ENCODE data around the gene CCNY. TPM values are rescaled to one million over a fixed set of nuclear protein-coding genes. Genes with fewer than 3 reads are reported as not detected.

Gene CCNY
- total RNA-seq, 4 donors from 2014 or later = 37.5 to 56.3 (median 43.9) TPM

- no peak for DNase-seq
- H3K27me3 ChIP-seq = no peaks in the 10 kb centered on the region
- no peaks in the 10 kb centered on the region for H3K36me3 ChIP-seq
- no peaks in the 10 kb centered on the region for H3K9me3 ChIP-seq
- no peak for TF ChIP-seq POLR2A (IDR thresholded peaks at IDR 0.05)
- no peak for TF ChIP-seq CTCF (IDR thresholded peaks at IDR 0.05)
- intact Hi-C loops (cut with DNase I) = no loop called here
- no peak overlapping the region for H3K4me3 ChIP-seq (replicated peaks in 1 of 3)
- H3K27ac ChIP-seq = no peak overlapping the region
- peaks cover 11 to 35% of the 10 kb centered on the region in 2 donors for H3K4me1 ChIP-seq
- WGBS, 2 donors = 84 to 85% methylated on average over 2 of the region's 2 CpGs
These were observed 83.7 kb downstream of the CCNY start for GRCh38 chr10:35420044-35420443.

DNA sequence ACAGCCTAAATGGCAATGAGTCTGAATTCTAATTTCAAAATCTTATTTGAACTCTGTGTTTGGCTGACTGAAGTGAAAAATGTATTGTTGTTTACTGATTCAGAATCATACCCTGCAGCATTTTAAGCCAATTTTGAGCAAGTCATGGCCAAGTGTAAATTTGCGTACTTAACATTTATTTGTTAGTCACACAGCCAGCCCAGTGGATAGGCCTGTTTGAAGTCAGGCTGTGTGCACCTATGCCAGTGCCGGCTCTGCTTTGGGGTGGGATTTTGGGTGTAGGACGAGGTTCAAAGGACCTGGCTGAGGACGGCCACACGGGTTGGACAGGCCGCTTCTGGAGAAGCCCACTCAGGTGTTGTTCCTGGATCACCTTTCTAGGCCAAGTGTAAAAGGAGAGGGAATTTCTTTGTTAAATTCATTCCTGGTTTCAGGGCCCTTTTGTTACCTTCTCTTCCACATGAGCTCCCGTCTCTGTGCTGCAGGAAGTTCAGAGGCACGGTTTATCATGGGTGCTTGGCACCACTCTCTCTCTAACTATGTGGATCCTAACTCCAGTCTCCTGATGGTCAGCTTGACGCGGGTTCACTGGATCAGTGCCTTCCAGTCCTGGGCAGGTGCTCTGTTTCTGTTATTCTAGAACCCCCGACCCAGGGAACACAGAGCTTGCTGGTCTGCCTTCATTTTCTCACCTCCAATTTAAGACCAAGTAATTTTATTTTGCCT lies 84.7 kb downstream of the CCNY start:
- Histone ChIP-seq H3K9me3 (no peaks in the 10 kb centered on the region), H3K4me1 (peaks cover 11 to 41% of the 10 kb centered on the region in 2 donors), H3K4me3 (replicated peaks in 1 of 3) (no peak overlapping the region), H3K27ac (peak overlapping the region in 1 of 3 donors; percentile 45), H3K27me3 (no peaks in the 10 kb centered on the region), H3K36me3 (no peaks in the 10 kb centered on the region)
- intact Hi-C loops (cut with DNase I) = no loop called here
- 92 to 94% methylated on average over 11 of the region's 11 CpGs for WGBS, 2 donors
- no peak for DNase-seq
- TF ChIP-seq POLR2A (IDR thresholded peaks at IDR 0.05) (no peak), CTCF (IDR thresholded peaks at IDR 0.05) (no peak)

DNA sequence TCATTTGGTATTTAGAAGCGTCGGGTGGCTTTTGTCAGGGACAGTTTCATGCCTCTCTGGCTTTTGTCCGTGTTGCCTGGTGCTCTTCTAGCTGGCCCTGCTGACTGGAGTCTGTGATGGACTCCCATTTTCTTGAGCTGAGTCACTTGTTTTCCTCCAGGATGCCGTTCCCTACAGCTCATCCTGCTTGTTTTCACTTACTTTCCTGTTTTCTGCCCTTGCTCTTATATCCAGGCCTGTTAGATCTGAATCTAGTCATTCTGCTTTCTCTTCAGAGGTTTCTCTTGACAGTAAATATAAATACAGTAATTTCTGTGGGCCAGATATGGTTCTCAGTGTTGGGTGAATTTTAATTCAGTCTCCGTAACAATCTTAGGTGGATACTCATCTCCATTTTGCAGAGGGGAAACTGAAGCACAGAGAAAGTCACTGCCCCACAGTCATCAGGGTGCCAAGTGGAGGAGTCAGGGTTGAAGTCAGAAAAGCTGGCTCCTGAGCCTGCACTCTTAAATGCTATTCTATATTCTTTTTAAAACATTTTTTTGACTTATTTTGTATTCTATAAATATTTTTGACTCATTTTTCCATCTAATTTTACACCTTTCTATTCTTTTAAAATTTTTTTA lies 85.4 kb downstream of the CCNY start:
- intact Hi-C loops (cut with DNase I) = no loop called here
- Histone ChIP-seq H3K4me3 (replicated peaks in 1 of 3) (no peak overlapping the region), H3K27me3 (no peaks in the 10 kb centered on the region), H3K9me3 (no peaks in the 10 kb centered on the region), H3K36me3 (no peaks in the 10 kb centered on the region), H3K4me1 (peaks cover 11 to 45% of the 10 kb centered on the region in 2 donors), H3K27ac (peak overlapping the region in 1 of 3 donors; percentile 45)
- 70 to 85% methylated on average over 5 of the region's 5 CpGs for WGBS, 2 donors
- TF ChIP-seq CTCF (IDR thresholded peaks at IDR 0.05) = no peak
- TF ChIP-seq POLR2A (IDR thresholded peaks at IDR 0.05) = no peak
- no peak for DNase-seq

DNA sequence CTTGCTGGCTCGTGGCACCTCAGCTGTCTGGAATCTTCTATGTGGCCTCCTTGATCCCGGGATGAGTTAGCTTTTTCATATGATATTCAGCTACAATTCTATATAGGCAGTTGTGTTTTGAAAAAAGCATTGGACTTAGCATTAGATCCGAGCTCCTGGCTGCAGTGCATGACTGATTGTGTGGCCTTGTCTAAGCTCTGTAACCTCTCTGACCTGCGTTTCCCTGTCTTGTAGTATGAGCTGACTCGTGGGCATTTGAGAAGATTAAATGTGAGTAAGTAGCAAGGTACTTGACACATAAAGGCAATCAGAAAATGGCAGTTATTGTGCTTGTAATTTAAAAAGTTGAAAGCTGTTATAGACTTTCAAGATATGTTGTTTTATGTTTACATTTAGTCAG lies 85.9 kb downstream of the CCNY start:
- H3K27me3 ChIP-seq = no peaks in the 10 kb centered on the region
- no peak overlapping the region for H3K4me3 ChIP-seq (replicated peaks in 1 of 3)
- no peak for DNase-seq
- no peak for TF ChIP-seq CTCF (IDR thresholded peaks at IDR 0.05)
- TF ChIP-seq POLR2A (IDR thresholded peaks at IDR 0.05) = no peak
- H3K36me3 ChIP-seq = no peaks in the 10 kb centered on the region
- intact Hi-C loops (cut with DNase I) = no loop called here
- WGBS, 2 donors = 66 to 67% methylated on average over 5 of the region's 5 CpGs
- H3K9me3 ChIP-seq = no peaks in the 10 kb centered on the region
- no peak overlapping the region for H3K27ac ChIP-seq
- peaks cover 11 to 45% of the 10 kb centered on the region in 2 donors for H3K4me1 ChIP-seq
